ENCODE results near the gene SLC15A1. TPM values are rescaled to one million over a fixed set of nuclear protein-coding genes. Genes with fewer than 3 reads are reported as not detected.
A peak's percentile ranks its signal among the peaks of the same experiment; 100 is the strongest.

Gene SLC15A1
- total RNA-seq, 1 experiment from 2014 or later = not detected

GRCh38 chr13:98729658-98730057 lies 22.8 kb downstream of the SLC15A1 start:
- Histone ChIP-seq H3K27me3 (replicated peaks) (peaks cover 31% of the 10 kb centered on the region), H3K27ac (no peak overlapping the region)
- DNase-seq (ENCODE audit: low read depth in 1 of 2, low spot score in 2 of 2) = peak in 1 of 2 experiments; percentile 75

GRCh38 chr13:98722958-98723357 lies 29.5 kb downstream of the SLC15A1 start:
- DNase-seq (ENCODE audit: low read depth in 1 of 2, low spot score in 2 of 2) = no peak
- Histone ChIP-seq H3K4me3 (no peak overlapping the region), H3K27ac (no peak overlapping the region), H3K27me3 (replicated peaks) (peaks cover 41% of the 10 kb centered on the region), H3K9me3 (replicated peaks) (0 out of 2 replicates have a peak, but pooled peaks cover under 1% of the 10 kb centered on the region), H3K36me3 (no peaks in the 10 kb centered on the region), H3K4me1 (replicated peaks) (no peaks in the 10 kb centered on the region)

More at GRCh38 chr13:98729658-98730057, 22.8 kb downstream of the SLC15A1 start:
- no peaks in the 10 kb centered on the region for H3K36me3 ChIP-seq
- peaks cover 9% of the 10 kb centered on the region for H3K9me3 ChIP-seq (replicated peaks)
- no peak overlapping the region for H3K4me3 ChIP-seq
- H3K4me1 ChIP-seq (replicated peaks) = no peaks in the 10 kb centered on the region

GRCh38 chr13:98721825-98722510 lies 30.5 kb downstream of the SLC15A1 start:
- H3K36me3 ChIP-seq = no peaks in the 10 kb centered on the region
- no peak for DNase-seq (ENCODE audit: low read depth in 1 of 2, low spot score in 2 of 2)
- H3K27me3 ChIP-seq (replicated peaks) = peaks cover 47% of the 10 kb centered on the region
- H3K27ac ChIP-seq = no peak overlapping the region
- no peaks in the 10 kb centered on the region for H3K9me3 ChIP-seq (replicated peaks)
- H3K4me3 ChIP-seq = no peak overlapping the region
- no peaks in the 10 kb centered on the region for H3K4me1 ChIP-seq (replicated peaks)

GRCh38 chr13:98719527-98720250 lies 32.8 kb downstream of the SLC15A1 start:
- H3K9me3 ChIP-seq (replicated peaks) = no peaks in the 10 kb centered on the region

GRCh38 chr13:98717891-98718290 lies 34.6 kb downstream of the SLC15A1 start:
- peaks cover 52% of the 10 kb centered on the region for H3K27me3 ChIP-seq (replicated peaks)
- H3K27ac ChIP-seq = no peak overlapping the region
- DNase-seq (ENCODE audit: low read depth in 1 of 2, low spot score in 2 of 2) = peak in 1 of 2 experiments; percentile 50
- H3K9me3 ChIP-seq (replicated peaks) = no peaks in the 10 kb centered on the region
- H3K4me1 ChIP-seq (replicated peaks) = no peaks in the 10 kb centered on the region
- H3K36me3 ChIP-seq = no peaks in the 10 kb centered on the region
- H3K4me3 ChIP-seq = no peak overlapping the region

More at GRCh38 chr13:98719527-98720250, 32.8 kb downstream of the SLC15A1 start:
- no peak for DNase-seq (ENCODE audit: low read depth in 1 of 2, low spot score in 2 of 2)
- Histone ChIP-seq H3K27ac (no peak overlapping the region), H3K4me1 (replicated peaks) (no peaks in the 10 kb centered on the region), H3K27me3 (replicated peaks) (peaks cover 55% of the 10 kb centered on the region), H3K36me3 (no peaks in the 10 kb centered on the region), H3K4me3 (no peak overlapping the region)

- peak in 1 of 2 experiments; percentile 40 for DNase-seq (ENCODE audit: low read depth in 1 of 2, low spot score in 2 of 2)
- no peaks in the 10 kb centered on the region for H3K9me3 ChIP-seq (replicated peaks)
- no peaks in the 10 kb centered on the region for H3K36me3 ChIP-seq
- no peaks in the 10 kb centered on the region for H3K4me1 ChIP-seq (replicated peaks)
- H3K27ac ChIP-seq = no peak overlapping the region
- peaks cover 46% of the 10 kb centered on the region for H3K27me3 ChIP-seq (replicated peaks)
- H3K4me3 ChIP-seq = no peak overlapping the region
Measured at GRCh38 chr13:98717256-98717655, 35.2 kb downstream of the SLC15A1 start.

- no peaks in the 10 kb centered on the region; the same call in 1 of the 2 replicates for H3K9me3 ChIP-seq (replicated peaks)
- DNase-seq (ENCODE audit: low read depth in 1 of 2, low spot score in 2 of 2) = peak in 1 of 2 experiments; percentile 63
Measured at GRCh38 chr13:98710521-98710920, 42.0 kb downstream of the SLC15A1 start.

GRCh38 chr13:98707281-98707999 lies 45.0 kb downstream of the SLC15A1 start:
- H3K36me3 ChIP-seq = no peaks in the 10 kb centered on the region
- no peak overlapping the region for H3K4me3 ChIP-seq
- H3K9me3 ChIP-seq (replicated peaks) = no peaks in the 10 kb centered on the region; the same call in 1 of the 2 replicates
- no peak overlapping the region for H3K27ac ChIP-seq
- no peaks in the 10 kb centered on the region for H3K4me1 ChIP-seq (replicated peaks)
- DNase-seq (ENCODE audit: low read depth in 1 of 2, low spot score in 2 of 2) = no peak
- peaks cover 20% of the 10 kb centered on the region for H3K27me3 ChIP-seq (replicated peaks)

More at GRCh38 chr13:98710521-98710920, 42.0 kb downstream of the SLC15A1 start:
- Histone ChIP-seq H3K4me3 (no peak overlapping the region), H3K36me3 (no peaks in the 10 kb centered on the region), H3K27ac (no peak overlapping the region), H3K27me3 (replicated peaks) (peaks cover 18% of the 10 kb centered on the region), H3K4me1 (replicated peaks) (no peaks in the 10 kb centered on the region)

GRCh38 chr13:98706446-98707110 lies 45.9 kb downstream of the SLC15A1 start:
- Histone ChIP-seq H3K27me3 (replicated peaks) (peaks cover 26% of the 10 kb centered on the region), H3K4me1 (replicated peaks) (no peaks in the 10 kb centered on the region), H3K36me3 (no peaks in the 10 kb centered on the region), H3K4me3 (no peak overlapping the region), H3K9me3 (replicated peaks) (no peaks in the 10 kb centered on the region; the same call in 1 of the 2 replicates), H3K27ac (no peak overlapping the region)
- DNase-seq (ENCODE audit: low read depth in 1 of 2, low spot score in 2 of 2) = peak in 1 of 2 experiments; percentile 64

- Histone ChIP-seq H3K4me3 (no peak overlapping the region), H3K27me3 (replicated peaks) (peaks cover 32% of the 10 kb centered on the region), H3K36me3 (no peaks in the 10 kb centered on the region), H3K4me1 (replicated peaks) (no peaks in the 10 kb centered on the region), H3K9me3 (replicated peaks) (no peaks in the 10 kb centered on the region), H3K27ac (no peak overlapping the region)
- DNase-seq (ENCODE audit: low read depth in 1 of 2, low spot score in 2 of 2) = peak in 1 of 2 experiments; percentile 44
Measured at GRCh38 chr13:98697791-98698190, 54.7 kb downstream of the SLC15A1 start.

- Histone ChIP-seq H3K9me3 (replicated peaks) (no peaks in the 10 kb centered on the region), H3K27me3 (replicated peaks) (peaks cover 13% of the 10 kb centered on the region), H3K36me3 (no peaks in the 10 kb centered on the region), H3K4me3 (no peak overlapping the region), H3K4me1 (replicated peaks) (no peaks in the 10 kb centered on the region), H3K27ac (no peak overlapping the region)
- no peak for DNase-seq (ENCODE audit: low read depth in 1 of 2, low spot score in 2 of 2)
Measured at GRCh38 chr13:98693756-98694155, 58.7 kb downstream of the SLC15A1 start.

GRCh38 chr13:98691360-98691759 lies 61.1 kb downstream of the SLC15A1 start:
- H3K9me3 ChIP-seq (replicated peaks) = no peaks in the 10 kb centered on the region
- H3K27me3 ChIP-seq (replicated peaks) = peaks cover 21% of the 10 kb centered on the region
- no peak overlapping the region for H3K4me3 ChIP-seq
- H3K36me3 ChIP-seq = no peaks in the 10 kb centered on the region
- peak in 1 of 2 experiments; percentile 60 for DNase-seq (ENCODE audit: low read depth in 1 of 2, low spot score in 2 of 2)
- H3K27ac ChIP-seq = no peak overlapping the region
- H3K4me1 ChIP-seq (replicated peaks) = no peaks in the 10 kb centered on the region

GRCh38 chr13:98690348-98691022 lies 62.0 kb downstream of the SLC15A1 start:
- Histone ChIP-seq H3K9me3 (replicated peaks) (no peaks in the 10 kb centered on the region), H3K4me1 (replicated peaks) (no peaks in the 10 kb centered on the region), H3K27ac (no peak overlapping the region), H3K36me3 (no peaks in the 10 kb centered on the region), H3K4me3 (no peak overlapping the region), H3K27me3 (replicated peaks) (peaks cover 21% of the 10 kb centered on the region)
- peak in 1 of 2 experiments; percentile 66 for DNase-seq (ENCODE audit: low read depth in 1 of 2, low spot score in 2 of 2)
